ENCODE data around the gene DYNLL2.

Gene DYNLL2

GRCh38 chr17:58050966-58051365, 32.3 kb upstream of the DYNLL2 start:
- TF ChIP-seq POLR2AphosphoS5 (IDR thresholded peaks at IDR 0.05; ENCODE audit: low read depth, low read length) (no peak), FOXP2 (optimal IDR thresholded peaks at IDR 0.05; ENCODE audit: borderline replicate concordance, extremely low read depth, extremely low read length, insufficient read depth) (no peak), TAF1 (IDR thresholded peaks at IDR 0.05; ENCODE audit: borderline replicate concordance, insufficient read depth, low read length) (no peak), SIN3A (IDR thresholded peaks at IDR 0.05; ENCODE audit: borderline replicate concordance, insufficient read depth, low read length) (no peak), REST (IDR thresholded peaks at IDR 0.05; ENCODE audit: insufficient read depth in 1 of 2, low read depth in 2 of 2, low read length in 2 of 2) (no peak)

GRCh38 chr17:58051468-58051867, 31.8 kb upstream of the DYNLL2 start:
- TF ChIP-seq SIN3A (IDR thresholded peaks at IDR 0.05; ENCODE audit: borderline replicate concordance, insufficient read depth, low read length) (no peak), REST (IDR thresholded peaks at IDR 0.05; ENCODE audit: insufficient read depth in 1 of 2, low read depth in 2 of 2, low read length in 2 of 2) (no peak), TAF1 (IDR thresholded peaks at IDR 0.05; ENCODE audit: borderline replicate concordance, insufficient read depth, low read length) (no peak), FOXP2 (optimal IDR thresholded peaks at IDR 0.05; ENCODE audit: borderline replicate concordance, extremely low read depth, extremely low read length, insufficient read depth) (no peak), POLR2AphosphoS5 (IDR thresholded peaks at IDR 0.05; ENCODE audit: low read depth, low read length) (no peak)

- TF ChIP-seq FOXP2 (optimal IDR thresholded peaks at IDR 0.05; ENCODE audit: borderline replicate concordance, extremely low read depth, extremely low read length, insufficient read depth): no peak
- no peak for TF ChIP-seq POLR2AphosphoS5 (IDR thresholded peaks at IDR 0.05; ENCODE audit: low read depth, low read length)
- no peak for TF ChIP-seq REST (IDR thresholded peaks at IDR 0.05; ENCODE audit: insufficient read depth in 1 of 2, low read depth in 2 of 2, low read length in 2 of 2)
- no peak for TF ChIP-seq SIN3A (IDR thresholded peaks at IDR 0.05; ENCODE audit: borderline replicate concordance, insufficient read depth, low read length)
- TF ChIP-seq TAF1 (IDR thresholded peaks at IDR 0.05; ENCODE audit: borderline replicate concordance, insufficient read depth, low read length): no peak
Observed at GRCh38 chr17:58052407-58052806, 30.8 kb upstream of the DYNLL2 start.

GRCh38 chr17:58052945-58053715, 30.1 kb upstream of the DYNLL2 start:
- no peak for TF ChIP-seq SIN3A (IDR thresholded peaks at IDR 0.05; ENCODE audit: borderline replicate concordance, insufficient read depth, low read length)
- TF ChIP-seq TAF1 (IDR thresholded peaks at IDR 0.05; ENCODE audit: borderline replicate concordance, insufficient read depth, low read length): no peak
- no peak for TF ChIP-seq REST (IDR thresholded peaks at IDR 0.05; ENCODE audit: insufficient read depth in 1 of 2, low read depth in 2 of 2, low read length in 2 of 2)
- TF ChIP-seq FOXP2 (optimal IDR thresholded peaks at IDR 0.05; ENCODE audit: borderline replicate concordance, extremely low read depth, extremely low read length, insufficient read depth): no peak
- TF ChIP-seq POLR2AphosphoS5 (IDR thresholded peaks at IDR 0.05; ENCODE audit: low read depth, low read length): no peak
